Heart right ventricle (tissue), 16 donors: ENCODE results near the gene CD1D. TPM values are rescaled to one million over a fixed set of nuclear protein-coding genes. Genes with fewer than 3 reads are reported as not detected.

Experiments
- ATAC-seq, 8 donors: fragments of 200-7000 bp; cut with Tn5 transposase; one replicate each; pipeline ENCODE4 v1.9.1; 2020; ENCODE audit warnings: mild to moderate bottlenecking in 8 of 8, moderate library complexity in 8 of 8, moderate number of reproducible peaks in 1 of 8
- DNase-seq, 2 donors: peaks; one replicate each; pipeline ENCODE4 v3.0.0-alpha.2; 2020
- H3K27ac ChIP-seq, 10 donors: fragments of 200-600 bp; sonication (generic) in 2 of 10; one replicate each; pipeline versions ENCODE4 v1.5.0 to v1.8.0; 2020 to 2022; ENCODE audit warnings: mild to moderate bottlenecking in 3 of 10
- H3K27me3 ChIP-seq, 7 donors: fragments of 200-600 bp; one replicate each; pipeline ENCODE4 v1.8.0; 2021 to 2022; ENCODE audit warnings: mild to moderate bottlenecking in 2 of 7
- H3K36me3 ChIP-seq, 9 donors: fragments of 200-600 bp; sonication (generic) in 1 of 9; one replicate each; pipeline versions ENCODE4 v1.5.0 to v1.8.0; 2020 to 2022; ENCODE audit warnings: mild to moderate bottlenecking in 2 of 9
- H3K4me1 ChIP-seq, 9 donors: fragments of 200-600 bp; sonication (generic) in 1 of 9; one replicate each; pipeline versions ENCODE4 v1.5.0 to v1.8.0; 2020 to 2022; ENCODE audit warnings: mild to moderate bottlenecking in 4 of 9
- H3K4me3 ChIP-seq, 10 donors: fragments of 200-600 bp; sonication (generic) in 2 of 10; one replicate each; pipeline versions ENCODE4 v1.5.0 to v1.8.0; 2020 to 2022; ENCODE audit warnings: mild to moderate bottlenecking in 7 of 10, moderate library complexity in 2 of 10
- H3K9me3 ChIP-seq, 11 donors: fragments of 200-600 bp in 10 of 11; sonication (generic) in 2 of 11; one replicate each; pipeline versions ENCODE4 v1.5.0 to v1.8.0; 2013 to 2022; ENCODE audit warnings: mild to moderate bottlenecking in 2 of 11, control low read depth in 1 of 11, moderate library complexity in 1 of 11
- WGBS, 2 donors: extraction: QIAGEN DNeasy Blood & Tissue Kit; methylation state at CpG; one replicate each; pipeline ENCODE4 v1.1.7; 2013; ENCODE audit warnings: inconsistent platforms in 1 of 2; 5-methylcytosine and 5-hydroxymethylcytosine counted together
- intact Hi-C, 10 donors: fragments of 100-400 bp; cut with DNase I; formaldehyde crosslinking; loops; one replicate each; pipeline versions ENCODE4 v1.11.1 to v1.14.2; 2022
- polyA plus RNA-seq, 2 donors: library from polyadenylated mRNA; stranded (reverse); fragments of 200-250 nt; gene quantifications; one replicate each; pipeline ENCODE4 v1.2.3, GENCODE V29; 2013
- total RNA-seq, 10 donors: library from RNA; stranded (reverse); fragmentation: NEBNext Ultra II Directional in 3 of 10; extraction: Animal tissue kit (Norgen Biotek cat#: 25700) in 3 of 10; gene quantifications; one replicate each; pipeline versions ENCODE4 v1.2.1 to v1.2.4, GENCODE V29; 2021 to 2023
- TF ChIP-seq, protein P1 (sequence below), 9 donors: fragments of 200-600 bp; sonication (generic) in 2 of 9; IDR thresholded peaks; one replicate each; pipeline versions ENCODE4 v1.5.0 to v1.8.0; 2021 to 2022; ENCODE audit warnings: antibody characterized with exemption in 9 of 9, mild to moderate bottlenecking in 5 of 9, moderate library complexity in 1 of 9
- donor health status: Arrhythmogenic right ventricular cardiomyopathy.
- donor health status: ischemic (EF 13 %, LVEDD 7.1; RV severe dilation, severe dysfunction).
- donor health status: healthy with polysubstance abuse.
- donor health status: DM: no; HTN: yes; CAD: no.
- donor health status: DM: no; HTN: no; CAD: no.
- donor health status: ischemic (EF 25% LVEDD 6.9; RV normal size, moderate dysfunction).
- donor health status: ischemic (EF 25% LVEDD 5.7; RV mildly dilated, moderate dysfunction).
- donor health status: healthy.
- donor health status: DM: yes; HTN: yes; CAD: no.
- donor health status: Ischemic cardiomyopathy.
- donor health status: ischemic (EF 35%, LVEDD 5.7; RV mildly dilated, moderate dysfunction).
- donor health status: nonischemic (EF 11% LVEDD 7.7; RV severe dilation, severe dysfunction).
- donor health status: DM: yes; HTN: yes; CAD: no.
- donor health status: PGD.
- donor health status: ischemic (EF 29% LVEDD 5.4; RV normal size, mild dysfunction).
- donor health status: nonischemic (EF 23%, LVEDD 6.1; RV moderate dilation, normal function).

CD1D gene
- total and polyA plus RNA-seq, 12 donors, result 0.67 to 5.9 (median 2.1) TPM

DNA sequence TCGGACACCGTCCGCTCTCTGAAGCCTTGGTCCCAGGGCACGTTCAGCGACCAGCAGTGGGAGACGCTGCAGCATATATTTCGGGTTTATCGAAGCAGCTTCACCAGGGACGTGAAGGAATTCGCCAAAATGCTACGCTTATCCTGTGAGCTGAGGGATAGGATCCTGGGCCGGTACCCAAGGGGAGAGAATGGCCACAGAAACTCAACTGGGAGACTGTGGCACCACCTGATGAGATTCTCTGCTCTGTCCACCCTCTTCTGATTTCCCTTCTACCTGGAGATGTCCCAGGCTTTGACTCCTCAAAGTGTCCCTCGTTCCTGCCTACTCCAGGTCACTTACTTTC, 855 bp downstream of the CD1D start:
- Histone ChIP-seq H3K9me3 (no peaks in the 10 kb centered on the region), H3K36me3 (no peaks in the 10 kb centered on the region), H3K4me1 (peaks cover 0 to 58% (median 21%) of the 10 kb centered on the region in 9 donors), H3K4me3 (peak overlapping the region; percentile 33 to 72 (median 66)), H3K27me3 (peaks cover 0 to 14% (median 11%) of the 10 kb centered on the region in 7 donors), H3K27ac (peak overlapping the region in 4 of 10 donors; percentile 41 to 84 (median 70))
- intact Hi-C loops, result no loop called here
- TF ChIP-seq, protein P1, sequence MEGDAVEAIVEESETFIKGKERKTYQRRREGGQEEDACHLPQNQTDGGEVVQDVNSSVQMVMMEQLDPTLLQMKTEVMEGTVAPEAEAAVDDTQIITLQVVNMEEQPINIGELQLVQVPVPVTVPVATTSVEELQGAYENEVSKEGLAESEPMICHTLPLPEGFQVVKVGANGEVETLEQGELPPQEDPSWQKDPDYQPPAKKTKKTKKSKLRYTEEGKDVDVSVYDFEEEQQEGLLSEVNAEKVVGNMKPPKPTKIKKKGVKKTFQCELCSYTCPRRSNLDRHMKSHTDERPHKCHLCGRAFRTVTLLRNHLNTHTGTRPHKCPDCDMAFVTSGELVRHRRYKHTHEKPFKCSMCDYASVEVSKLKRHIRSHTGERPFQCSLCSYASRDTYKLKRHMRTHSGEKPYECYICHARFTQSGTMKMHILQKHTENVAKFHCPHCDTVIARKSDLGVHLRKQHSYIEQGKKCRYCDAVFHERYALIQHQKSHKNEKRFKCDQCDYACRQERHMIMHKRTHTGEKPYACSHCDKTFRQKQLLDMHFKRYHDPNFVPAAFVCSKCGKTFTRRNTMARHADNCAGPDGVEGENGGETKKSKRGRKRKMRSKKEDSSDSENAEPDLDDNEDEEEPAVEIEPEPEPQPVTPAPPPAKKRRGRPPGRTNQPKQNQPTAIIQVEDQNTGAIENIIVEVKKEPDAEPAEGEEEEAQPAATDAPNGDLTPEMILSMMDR (IDR thresholded peaks at IDR 0.05), result no peak
- 17% methylated on average over 13 of the region's 13 CpGs for WGBS, 2 donors
- no peak for ATAC-seq
- DNase-seq, result no peak

DNA sequence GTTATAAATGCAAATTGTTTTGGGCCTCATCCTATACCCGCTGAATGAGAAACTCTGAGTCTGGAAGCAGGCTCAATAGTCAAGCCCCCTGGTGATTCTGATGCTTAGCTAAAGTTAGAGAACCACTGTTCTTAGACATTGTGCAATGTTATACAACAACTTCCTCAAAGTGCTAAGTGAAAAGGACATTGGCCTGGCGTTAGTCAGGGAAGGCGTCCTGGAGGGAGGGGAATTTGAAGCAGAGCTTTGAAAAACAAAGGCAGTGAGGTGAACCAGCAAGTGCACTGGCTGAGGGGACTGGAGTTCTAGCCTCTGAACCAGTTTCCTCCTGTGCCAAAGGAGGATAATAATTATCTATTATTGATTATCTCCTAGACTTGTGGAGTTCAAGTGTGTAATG, 5.1 kb downstream of the CD1D start:
- TF ChIP-seq, protein P1 (IDR thresholded peaks at IDR 0.05), result no peak
- H3K27ac ChIP-seq, result peak overlapping the region in 1 of 10 donors; percentile 12
- no peak for DNase-seq

DNA sequence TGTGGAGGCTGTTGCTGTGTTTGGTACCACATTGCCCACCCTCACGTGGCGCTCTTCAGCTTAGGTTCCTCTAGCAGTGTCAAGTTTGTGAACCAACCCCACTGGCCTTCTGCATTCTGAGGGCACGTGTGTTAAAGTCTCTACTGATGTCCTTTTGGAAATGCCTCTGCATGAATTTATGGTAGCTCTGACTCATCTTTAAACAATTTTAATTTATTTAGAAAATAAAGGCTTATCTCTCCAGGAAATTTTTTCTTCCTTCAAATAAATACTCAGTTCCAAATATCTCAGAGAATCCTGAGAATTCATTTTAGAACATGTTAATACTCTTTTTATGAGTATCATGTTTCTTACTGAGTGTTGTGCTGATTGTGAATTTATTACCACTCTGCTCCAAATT, 5.5 kb downstream of the CD1D start:
- TF ChIP-seq, protein P1 (IDR thresholded peaks at IDR 0.05), result no peak
- 77 to 84% methylated on average over 3 of the region's 3 CpGs for WGBS, 2 donors
- ATAC-seq (no peak), DNase-seq (no peak)
- Histone ChIP-seq H3K27ac (peak overlapping the region in 1 of 10 donors; percentile 12), H3K36me3 (no peaks in the 10 kb centered on the region), H3K4me1 (peaks cover 0 to 28% (median 5%) of the 10 kb centered on the region in 9 donors), H3K27me3 (peaks cover 0 to 23% (median 14%) of the 10 kb centered on the region in 7 donors), H3K4me3 (no peak overlapping the region), H3K9me3 (no peaks in the 10 kb centered on the region)
- intact Hi-C loops, result no loop called here

More for the DNA sequence above, 5.1 kb downstream of the CD1D start:
- intact Hi-C loops, result no loop called here
- Histone ChIP-seq H3K4me1 (peaks cover 0 to 31% (median 6%) of the 10 kb centered on the region in 9 donors), H3K4me3 (no peak overlapping the region), H3K27me3 (peaks cover 0 to 24% (median 14%) of the 10 kb centered on the region in 7 donors), H3K36me3 (no peaks in the 10 kb centered on the region), H3K9me3 (no peaks in the 10 kb centered on the region)
- 75 to 84% methylated on average over 3 of the region's 3 CpGs for WGBS, 2 donors
- peak in 1 of 8 donors; percentile 25 for ATAC-seq

DNA sequence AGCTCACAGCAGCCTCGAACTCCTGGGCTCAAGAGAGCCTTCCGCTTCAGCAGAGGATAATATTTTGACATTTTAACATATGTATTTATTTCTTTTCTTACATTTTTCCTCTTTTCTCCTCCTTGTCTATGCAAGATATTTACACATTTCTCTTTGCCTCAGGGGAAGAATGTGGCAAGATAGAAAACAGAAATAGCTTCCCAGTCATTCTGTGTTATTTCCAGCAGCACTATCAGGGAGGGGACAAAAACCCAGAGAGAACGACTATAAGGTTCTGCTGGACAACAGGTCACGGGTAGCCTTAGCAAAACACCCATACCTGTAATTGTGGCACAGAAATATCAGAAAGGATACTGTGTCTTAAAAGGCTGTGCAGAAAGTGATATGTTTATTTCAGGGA, 7.9 kb downstream of the CD1D start:
- Histone ChIP-seq H3K4me3 (no peak overlapping the region), H3K4me1 (peaks cover 0 to 20% (median 0%) of the 10 kb centered on the region in 9 donors), H3K9me3 (peaks cover 0 to 5% (median 0%) of the 10 kb centered on the region in 11 donors), H3K27me3 (peaks cover 0 to 32% (median 5%) of the 10 kb centered on the region in 7 donors), H3K36me3 (no peaks in the 10 kb centered on the region), H3K27ac (no peak overlapping the region)
- TF ChIP-seq, protein P1 (IDR thresholded peaks at IDR 0.05), result no peak
- intact Hi-C loops, result no loop called here
- 63% methylated on average over 4 of the region's 4 CpGs for WGBS, 2 donors
- DNase-seq (no peak), ATAC-seq (peak in 2 of 8 donors; percentile 50 to 61)
